ENCODE results near the gene HIVEP3. TPM values are rescaled to one million over a fixed set of nuclear protein-coding genes. Genes with fewer than 3 reads are reported as not detected.

HIVEP3 gene
- total and polyA plus RNA-seq, 11 donors = 3.2 to 11.9 (median 5.0) TPM

DNA sequence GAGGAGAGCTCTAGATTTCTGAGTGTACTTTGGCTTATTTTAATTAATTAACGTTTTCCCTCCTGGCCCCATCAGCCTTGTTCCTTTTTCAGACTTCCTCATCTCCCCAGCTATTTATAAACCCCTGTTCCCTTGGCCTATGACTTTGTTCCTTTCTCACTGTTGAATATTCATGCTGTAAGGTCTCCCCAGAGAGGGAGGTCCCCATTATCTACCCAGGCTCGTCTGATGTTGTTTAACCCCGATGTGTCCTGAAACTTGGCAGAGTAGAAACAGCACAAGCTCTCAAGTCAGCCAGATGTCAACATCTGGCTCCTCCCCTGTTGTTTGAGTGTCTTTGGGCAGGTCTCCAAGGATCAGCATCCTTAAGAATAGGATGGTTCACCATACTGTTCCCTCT lies 153.6 kb downstream of the HIVEP3 start:
- TF ChIP-seq, protein P1, sequence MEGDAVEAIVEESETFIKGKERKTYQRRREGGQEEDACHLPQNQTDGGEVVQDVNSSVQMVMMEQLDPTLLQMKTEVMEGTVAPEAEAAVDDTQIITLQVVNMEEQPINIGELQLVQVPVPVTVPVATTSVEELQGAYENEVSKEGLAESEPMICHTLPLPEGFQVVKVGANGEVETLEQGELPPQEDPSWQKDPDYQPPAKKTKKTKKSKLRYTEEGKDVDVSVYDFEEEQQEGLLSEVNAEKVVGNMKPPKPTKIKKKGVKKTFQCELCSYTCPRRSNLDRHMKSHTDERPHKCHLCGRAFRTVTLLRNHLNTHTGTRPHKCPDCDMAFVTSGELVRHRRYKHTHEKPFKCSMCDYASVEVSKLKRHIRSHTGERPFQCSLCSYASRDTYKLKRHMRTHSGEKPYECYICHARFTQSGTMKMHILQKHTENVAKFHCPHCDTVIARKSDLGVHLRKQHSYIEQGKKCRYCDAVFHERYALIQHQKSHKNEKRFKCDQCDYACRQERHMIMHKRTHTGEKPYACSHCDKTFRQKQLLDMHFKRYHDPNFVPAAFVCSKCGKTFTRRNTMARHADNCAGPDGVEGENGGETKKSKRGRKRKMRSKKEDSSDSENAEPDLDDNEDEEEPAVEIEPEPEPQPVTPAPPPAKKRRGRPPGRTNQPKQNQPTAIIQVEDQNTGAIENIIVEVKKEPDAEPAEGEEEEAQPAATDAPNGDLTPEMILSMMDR (IDR thresholded peaks at IDR 0.05) = no peak
- H3K9me3 ChIP-seq = peaks cover 0 to 7% (median 0%) of the 10 kb centered on the region in 12 donors
- ATAC-seq = peak in 3 of 4 donors; percentile 57 to 71 (median 62)
- peak overlapping the region in 3 of 12 donors; percentile 21 to 77 (median 34) for H3K27ac ChIP-seq
- DNase-seq = no peak
- peaks cover 0 to 63% (median 26%) of the 10 kb centered on the region in 12 donors for H3K4me1 ChIP-seq
- WGBS, 4 donors = 9 to 23% (median 21%) methylated on average over 3 of the region's 3 CpGs
- intact Hi-C loops (cut with DNase I) = no loop called here
- H3K4me3 ChIP-seq = peak overlapping the region in 1 of 12 donors; percentile 20
- no peaks in the 10 kb centered on the region for H3K36me3 ChIP-seq
- no peaks in the 10 kb centered on the region for H3K27me3 ChIP-seq

DNA sequence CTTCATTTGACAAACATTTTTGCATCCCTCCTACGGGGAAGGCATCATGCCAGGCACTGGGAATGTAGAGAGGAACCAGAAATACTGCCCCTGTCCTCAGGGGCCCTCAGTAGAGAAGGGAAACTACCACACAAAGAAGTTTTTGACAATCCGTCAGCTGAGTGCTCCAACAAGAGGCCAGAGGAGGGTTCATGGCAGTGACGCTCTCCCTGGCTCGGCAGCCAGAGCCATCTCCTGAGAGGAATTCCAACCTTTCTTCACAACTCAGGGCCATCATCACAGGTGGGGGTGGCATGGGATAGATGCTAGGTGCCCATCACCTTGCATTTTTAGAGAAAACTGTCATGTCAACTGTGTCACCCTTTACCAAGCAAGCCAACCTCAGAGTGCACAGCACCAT lies 154.1 kb downstream of the HIVEP3 start:
- ATAC-seq = peak in 3 of 4 donors; percentile 32 to 67 (median 46)
- Histone ChIP-seq H3K9me3 (peaks cover 0 to 7% (median 0%) of the 10 kb centered on the region in 12 donors), H3K4me1 (peaks cover 0 to 61% (median 26%) of the 10 kb centered on the region in 12 donors), H3K4me3 (peak overlapping the region in 1 of 12 donors; percentile 20), H3K36me3 (no peaks in the 10 kb centered on the region), H3K27ac (peak overlapping the region in 3 of 12 donors; percentile 21 to 77 (median 34)), H3K27me3 (no peaks in the 10 kb centered on the region)
- 25 to 64% (median 47%) methylated on average over 4 of the region's 4 CpGs for WGBS, 4 donors
- intact Hi-C loops (cut with DNase I) = no loop called here
- TF ChIP-seq POLR2A (IDR thresholded peaks at IDR 0.05) = no peak
- TF ChIP-seq, protein P1 (IDR thresholded peaks at IDR 0.05) = no peak
- DNase-seq = peak in 1 of 5 donors; percentile 49

DNA sequence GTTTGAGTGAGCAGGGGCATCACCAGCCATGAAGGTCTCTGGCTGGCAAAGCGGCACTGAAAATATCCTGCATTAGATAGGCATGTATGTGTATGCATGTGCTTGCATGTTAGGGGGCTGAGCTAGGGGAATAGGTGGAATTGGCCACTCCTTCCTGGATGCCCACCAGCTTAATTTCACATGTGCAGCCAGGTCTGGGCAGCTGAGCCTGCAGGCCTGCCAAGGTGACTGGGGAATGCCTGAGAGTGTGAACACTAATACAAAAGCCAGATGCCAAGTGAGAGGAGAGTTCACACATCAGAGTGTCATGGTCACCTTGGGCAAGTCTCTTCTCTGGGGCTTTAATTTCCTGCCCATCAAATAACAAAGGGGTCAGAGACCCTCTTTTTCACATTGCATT lies 155.9 kb downstream of the HIVEP3 start:
- TF ChIP-seq POLR2A (IDR thresholded peaks at IDR 0.05) = no peak
- TF ChIP-seq, protein P1 (IDR thresholded peaks at IDR 0.05) = no peak
- DNase-seq (peak in 1 of 5 donors; percentile 58), ATAC-seq (peak in 1 of 4 donors; percentile 37)
- peaks cover 0 to 44% (median 25%) of the 10 kb centered on the region in 12 donors for H3K4me1 ChIP-seq
- H3K4me3 ChIP-seq = no peak overlapping the region
- no peaks in the 10 kb centered on the region for H3K36me3 ChIP-seq
- 97 to 100% (median 100%) methylated on average over 1 of the region's 1 CpG for WGBS, 4 donors
- no peak overlapping the region for H3K27ac ChIP-seq
- H3K9me3 ChIP-seq = peaks cover 0 to 7% (median 0%) of the 10 kb centered on the region in 12 donors
- intact Hi-C loops (cut with DNase I) = no loop called here
- H3K27me3 ChIP-seq = no peaks in the 10 kb centered on the region

DNA sequence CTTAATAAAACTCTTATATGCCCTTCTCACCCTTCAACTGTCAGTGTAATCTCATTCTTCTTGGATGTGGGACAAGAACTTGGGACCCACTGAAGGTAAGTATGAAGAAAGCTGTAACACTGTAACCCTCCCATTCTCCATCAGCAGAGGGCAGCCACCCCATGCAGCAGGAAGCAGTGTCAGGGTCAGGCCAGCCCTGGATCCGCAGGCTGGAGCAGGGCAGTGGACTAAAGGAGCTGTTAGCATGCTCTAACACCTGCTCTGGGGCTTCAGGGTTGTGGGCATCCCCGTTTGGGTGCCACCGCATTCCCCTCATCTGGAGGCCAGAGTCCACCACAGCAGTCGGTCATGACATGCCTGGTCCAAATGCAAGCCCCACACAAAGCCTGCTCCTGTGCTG lies 156.5 kb downstream of the HIVEP3 start:
- ATAC-seq (no peak), DNase-seq (no peak)
- H3K4me3 ChIP-seq = no peak overlapping the region
- H3K27ac ChIP-seq = no peak overlapping the region
- TF ChIP-seq, protein P1 (IDR thresholded peaks at IDR 0.05) = no peak
- no peak for TF ChIP-seq POLR2A (IDR thresholded peaks at IDR 0.05)
- H3K9me3 ChIP-seq = peaks cover 0 to 7% (median 0%) of the 10 kb centered on the region in 12 donors
- intact Hi-C loops (cut with DNase I) = no loop called here
- H3K27me3 ChIP-seq = no peaks in the 10 kb centered on the region
- WGBS, 4 donors = 60 to 74% (median 69%) methylated on average over 3 to 4 of the region's 4 CpGs
- no peaks in the 10 kb centered on the region for H3K36me3 ChIP-seq
- peaks cover 0 to 39% (median 20%) of the 10 kb centered on the region in 12 donors for H3K4me1 ChIP-seq

Measured in heart left ventricle (tissue), 16 donors.